Esophagus muscularis mucosa (tissue), 4 donors: Measurements from ENCODE around the gene RPH3AL. TPM values are rescaled to one million over a fixed set of nuclear protein-coding genes. Genes with fewer than 3 reads are reported as not detected.
"Not testable (repeated sequence)": the region's sequence is repeated elsewhere in the genome, so short reads cannot be mapped to it uniquely, and the experiment has no call there.

Source experiments
- DNase-seq: peaks from one replicate; pipeline ENCODE4 v3.0.0-alpha.2; 2017; ENCODE audit errors: extremely low spot score
- H3K27ac ChIP-seq, 4 donors: fragments of 200-600 bp; sonication (generic); replicated peaks in 1 of 4; 1 replicate in 3 of 4; 2 replicates in 1 of 4; pipeline ENCODE4 v1.5.1; 2016 to 2019; ENCODE audit warnings: mild to moderate bottlenecking in 1 of 4
- H3K27me3 ChIP-seq, 4 donors: fragments of 200-600 bp; sonication (generic); one replicate each; pipeline versions ENCODE4 v1.5.1 to v1.6.0; 2016 to 2019
- H3K36me3 ChIP-seq, 4 donors: fragments of 200-600 bp; sonication (generic); one replicate each; pipeline ENCODE4 v1.5.1; 2016 to 2019
- H3K4me1 ChIP-seq, 4 donors: fragments of 200-600 bp; sonication (generic); one replicate each; pipeline ENCODE4 v1.5.1; 2016 to 2019
- H3K4me3 ChIP-seq, 4 donors: fragments of 200-600 bp; sonication (generic); 1 replicate in 2 of 4; 2 replicates in 2 of 4; pipeline ENCODE4 v1.5.1; 2016 to 2019; ENCODE audit warnings: mild to moderate bottlenecking in 4 of 4, moderate library complexity in 1 of 4
- H3K9me3 ChIP-seq, 4 donors: fragments of 200-600 bp; sonication (generic); 1 replicate in 3 of 4; 2 replicates in 1 of 4; pipeline ENCODE4 v1.5.1; 2016 to 2019
- EP300 ChIP-seq: sonication (generic); formaldehyde crosslinking; IDR thresholded peaks from one replicate; pipeline ENCODE4 v1.6.1; 2017; ENCODE audit warnings: antibody characterized with exemption
- POLR2A ChIP-seq: fragments of 450-650 bp; IDR thresholded peaks from one replicate; pipeline ENCODE4 v1.6.1; 2017; ENCODE audit warnings: antibody characterized with exemption, moderate library complexity, mild to moderate bottlenecking, low read depth
- POLR2AphosphoS5 ChIP-seq, 2 donors: sonication (generic); formaldehyde crosslinking; IDR thresholded peaks; one replicate each; pipeline ENCODE4 v1.6.1; 2017; ENCODE audit warnings: antibody characterized with exemption in 2 of 2
- WGBS: methylation state at CpG from one replicate; pipeline ENCODE4 v1.1.5; 2018; 5-methylcytosine and 5-hydroxymethylcytosine counted together
- intact Hi-C: fragments of 100-400 bp; cut with DNase I; formaldehyde crosslinking; loops from one replicate; pipeline ENCODE4 v1.15.1; 2023
- total RNA-seq, 4 donors: library from RNA; depleted of rRNA; stranded (reverse); fragments of >200 nt; gene quantifications; one replicate each; pipeline versions ENCODE4 v1.1.0 to v1.2.1, GENCODE V29; 2016
- TF ChIP-seq, protein P1 (sequence below), 3 experiments: fragments of 200-600 bp in 2 of 3; fragments of 450-650 bp in 1 of 3; sonication (generic) in 2 of 3; IDR thresholded peaks; one replicate each; pipeline ENCODE4 v1.5.1; 2017 to 2019; ENCODE audit warnings: antibody characterized with exemption in 3 of 3, mild to moderate bottlenecking in 2 of 3, moderate library complexity in 1 of 3

RPH3AL gene
- total RNA-seq, 4 donors from 2014 or later = 8.7 to 21.0 (median 14.8) TPM

GRCh38 chr17:373613-374230, 21.1 kb upstream of the RPH3AL start:
- intact Hi-C loops = no loop called here
- H3K27ac ChIP-seq = no peak overlapping the region
- TF ChIP-seq, protein P1, sequence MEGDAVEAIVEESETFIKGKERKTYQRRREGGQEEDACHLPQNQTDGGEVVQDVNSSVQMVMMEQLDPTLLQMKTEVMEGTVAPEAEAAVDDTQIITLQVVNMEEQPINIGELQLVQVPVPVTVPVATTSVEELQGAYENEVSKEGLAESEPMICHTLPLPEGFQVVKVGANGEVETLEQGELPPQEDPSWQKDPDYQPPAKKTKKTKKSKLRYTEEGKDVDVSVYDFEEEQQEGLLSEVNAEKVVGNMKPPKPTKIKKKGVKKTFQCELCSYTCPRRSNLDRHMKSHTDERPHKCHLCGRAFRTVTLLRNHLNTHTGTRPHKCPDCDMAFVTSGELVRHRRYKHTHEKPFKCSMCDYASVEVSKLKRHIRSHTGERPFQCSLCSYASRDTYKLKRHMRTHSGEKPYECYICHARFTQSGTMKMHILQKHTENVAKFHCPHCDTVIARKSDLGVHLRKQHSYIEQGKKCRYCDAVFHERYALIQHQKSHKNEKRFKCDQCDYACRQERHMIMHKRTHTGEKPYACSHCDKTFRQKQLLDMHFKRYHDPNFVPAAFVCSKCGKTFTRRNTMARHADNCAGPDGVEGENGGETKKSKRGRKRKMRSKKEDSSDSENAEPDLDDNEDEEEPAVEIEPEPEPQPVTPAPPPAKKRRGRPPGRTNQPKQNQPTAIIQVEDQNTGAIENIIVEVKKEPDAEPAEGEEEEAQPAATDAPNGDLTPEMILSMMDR (IDR thresholded peaks at IDR 0.05) = no peak
- TF ChIP-seq POLR2A (no peak), EP300 (no peak), POLR2AphosphoS5 (IDR thresholded peaks at IDR 0.05) (no peak)

DNA sequence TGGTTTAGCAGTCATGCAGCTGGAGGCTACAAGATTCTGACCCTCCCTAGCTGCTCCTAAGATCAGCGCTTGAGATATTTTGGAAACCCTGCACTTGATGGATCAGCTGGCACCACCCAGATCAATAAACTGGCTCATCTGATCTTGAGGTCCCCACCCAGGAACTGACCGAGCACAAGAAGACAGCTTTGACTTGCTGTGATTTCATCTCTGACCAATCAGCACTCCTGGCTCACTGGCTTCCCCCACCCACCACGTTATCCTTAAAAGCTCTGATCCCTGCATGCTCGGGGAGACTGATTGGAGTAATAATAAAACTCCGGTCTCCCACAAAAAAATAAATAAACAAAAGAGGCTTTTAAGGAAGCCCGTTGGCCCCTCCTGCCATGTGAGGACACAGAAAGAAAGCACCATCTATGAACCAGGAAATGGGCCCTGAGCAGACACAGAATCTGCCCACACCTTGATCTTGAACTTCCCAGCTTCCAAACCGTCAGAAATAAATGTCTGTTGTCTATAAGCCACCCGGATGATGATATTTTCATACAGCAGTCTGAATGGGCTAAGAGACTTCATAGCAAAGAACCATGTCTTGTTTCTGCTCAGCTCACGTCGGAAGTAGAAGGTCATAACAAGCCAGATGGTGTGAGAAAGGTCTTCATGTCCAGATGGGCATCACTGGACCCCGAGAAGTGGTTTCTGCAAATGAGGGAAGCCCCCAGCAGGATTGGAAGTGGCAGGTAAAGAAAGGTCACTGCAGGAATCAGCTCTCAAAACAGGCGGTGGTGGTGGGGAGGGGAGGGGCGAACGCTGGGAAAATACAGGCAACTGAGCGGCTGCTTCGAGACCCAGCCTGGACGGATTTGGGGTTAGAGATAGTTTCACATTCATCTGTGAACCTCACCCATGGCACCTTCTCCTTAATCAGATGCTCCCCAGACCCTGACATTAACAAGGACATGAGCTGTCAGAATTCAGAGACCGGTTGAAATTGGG, 19.8 kb upstream of the RPH3AL start:
- Histone ChIP-seq H3K27ac (no peak overlapping the region), H3K27me3 (peaks cover 0 to 15% (median 0%) of the 10 kb centered on the region in 4 donors), H3K36me3 (no peaks in the 10 kb centered on the region), H3K4me3 (no peak overlapping the region), H3K9me3 (peaks cover 0 to 4% (median 0%) of the 10 kb centered on the region in 4 donors), H3K4me1 (peaks cover 0 to 5% (median 3%) of the 10 kb centered on the region in 4 donors)
- intact Hi-C loops = no loop called here
- no peak for DNase-seq
- WGBS = 63% methylated on average over 18 of the region's 18 CpGs
- TF ChIP-seq POLR2AphosphoS5 (IDR thresholded peaks at IDR 0.05) (no peak), EP300 (no peak), POLR2A (no peak)
- TF ChIP-seq, protein P1 (IDR thresholded peaks at IDR 0.05) = no peak

More at GRCh38 chr17:373613-374230, 21.1 kb upstream of the RPH3AL start:
- no peak overlapping the region for H3K4me3 ChIP-seq
- H3K4me1 ChIP-seq = peaks cover 0 to 7% (median 5%) of the 10 kb centered on the region in 4 donors
- 59% methylated on average over 7 of the region's 7 CpGs for WGBS
- no peaks in the 10 kb centered on the region for H3K9me3 ChIP-seq
- peaks cover 0 to 15% (median 0%) of the 10 kb centered on the region in 4 donors for H3K27me3 ChIP-seq
- DNase-seq = no peak
- H3K36me3 ChIP-seq = no peaks in the 10 kb centered on the region

- peaks cover 0 to 4% (median 0%) of the 10 kb centered on the region in 4 donors for H3K9me3 ChIP-seq
- H3K27me3 ChIP-seq = peaks cover 0 to 15% (median 0%) of the 10 kb centered on the region in 4 donors
- H3K4me3 ChIP-seq = no peak overlapping the region
- no peak overlapping the region for H3K27ac ChIP-seq
- no peak for DNase-seq
- peaks cover 0 to 3% (median 0%) of the 10 kb centered on the region in 4 donors for H3K4me1 ChIP-seq
- TF ChIP-seq EP300 (no peak), POLR2AphosphoS5 (IDR thresholded peaks at IDR 0.05) (no peak), POLR2A (no peak)
- TF ChIP-seq, protein P1 (IDR thresholded peaks at IDR 0.05) = no peak
- WGBS = 85% methylated on average over 11 of the region's 13 CpGs
- H3K36me3 ChIP-seq = no peaks in the 10 kb centered on the region
- intact Hi-C loops = no loop called here
Measured at GRCh38 chr17:371583-371982, 19.0 kb upstream of the RPH3AL start.

GRCh38 chr17:367656-368055, 15.0 kb upstream of the RPH3AL start:
- H3K27me3 ChIP-seq, intact Hi-C loops, DNase-seq, H3K27ac ChIP-seq, H3K4me1 ChIP-seq, H3K4me3 ChIP-seq, H3K36me3 ChIP-seq, H3K9me3 ChIP-seq: not testable (repeated sequence)
- WGBS = 88% methylated on average over 17 of the region's 17 CpGs

- DNase-seq, intact Hi-C loops: not testable (repeated sequence)
- 94% methylated on average over 27 of the region's 33 CpGs for WGBS
Measured at GRCh38 chr17:366657-367615, 14.3 kb upstream of the RPH3AL start.

More at GRCh38 chr17:366657-367615, 14.3 kb upstream of the RPH3AL start:
- not testable (repeated sequence) for H3K4me3 ChIP-seq, H3K27me3 ChIP-seq, H3K27ac ChIP-seq, H3K9me3 ChIP-seq, H3K36me3 ChIP-seq, H3K4me1 ChIP-seq
